ENCODE data around the gene CLDN8. TPM values are rescaled to one million over a fixed set of nuclear protein-coding genes. Genes with fewer than 3 reads are reported as not detected.

CLDN8 gene
- total and polyA plus RNA-seq, 9 of the 15 experiments (the other 6 are each of a cell fraction or from before 2014, with no cell fraction given) = not detected

DNA sequence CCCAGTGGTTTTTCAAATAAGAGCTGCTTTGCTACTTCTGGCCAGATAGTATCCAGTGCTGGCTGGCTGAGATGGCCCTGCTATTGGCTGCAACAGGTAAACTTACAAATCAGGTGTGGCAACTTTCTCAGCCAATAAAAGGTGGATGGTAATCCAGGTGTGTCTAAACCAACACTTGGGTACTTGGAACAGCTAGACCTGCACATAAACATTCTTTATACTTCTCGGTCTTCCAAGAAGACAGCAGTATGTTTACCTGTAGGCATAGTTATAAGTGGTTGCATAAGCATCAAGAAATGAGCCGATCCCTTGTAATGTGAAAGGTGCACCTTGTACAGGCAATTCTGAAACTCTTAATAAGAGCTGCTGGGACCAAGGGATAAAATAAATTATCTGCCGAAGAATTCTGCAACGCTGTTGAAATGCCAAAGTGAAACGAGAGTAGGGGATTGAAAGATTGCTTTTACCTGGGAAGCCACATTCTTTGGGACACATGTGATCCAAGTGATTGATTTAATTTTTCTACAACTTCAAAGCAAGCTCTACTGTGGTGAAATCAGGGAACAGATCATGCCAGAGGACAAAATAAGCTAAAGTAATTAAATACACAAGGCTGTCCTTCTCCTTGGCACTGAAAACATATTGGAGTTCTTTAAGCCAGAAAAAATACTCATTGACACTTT lies at the start of gene CLDN8 (continued):
- TF ChIP-seq, protein P1, sequence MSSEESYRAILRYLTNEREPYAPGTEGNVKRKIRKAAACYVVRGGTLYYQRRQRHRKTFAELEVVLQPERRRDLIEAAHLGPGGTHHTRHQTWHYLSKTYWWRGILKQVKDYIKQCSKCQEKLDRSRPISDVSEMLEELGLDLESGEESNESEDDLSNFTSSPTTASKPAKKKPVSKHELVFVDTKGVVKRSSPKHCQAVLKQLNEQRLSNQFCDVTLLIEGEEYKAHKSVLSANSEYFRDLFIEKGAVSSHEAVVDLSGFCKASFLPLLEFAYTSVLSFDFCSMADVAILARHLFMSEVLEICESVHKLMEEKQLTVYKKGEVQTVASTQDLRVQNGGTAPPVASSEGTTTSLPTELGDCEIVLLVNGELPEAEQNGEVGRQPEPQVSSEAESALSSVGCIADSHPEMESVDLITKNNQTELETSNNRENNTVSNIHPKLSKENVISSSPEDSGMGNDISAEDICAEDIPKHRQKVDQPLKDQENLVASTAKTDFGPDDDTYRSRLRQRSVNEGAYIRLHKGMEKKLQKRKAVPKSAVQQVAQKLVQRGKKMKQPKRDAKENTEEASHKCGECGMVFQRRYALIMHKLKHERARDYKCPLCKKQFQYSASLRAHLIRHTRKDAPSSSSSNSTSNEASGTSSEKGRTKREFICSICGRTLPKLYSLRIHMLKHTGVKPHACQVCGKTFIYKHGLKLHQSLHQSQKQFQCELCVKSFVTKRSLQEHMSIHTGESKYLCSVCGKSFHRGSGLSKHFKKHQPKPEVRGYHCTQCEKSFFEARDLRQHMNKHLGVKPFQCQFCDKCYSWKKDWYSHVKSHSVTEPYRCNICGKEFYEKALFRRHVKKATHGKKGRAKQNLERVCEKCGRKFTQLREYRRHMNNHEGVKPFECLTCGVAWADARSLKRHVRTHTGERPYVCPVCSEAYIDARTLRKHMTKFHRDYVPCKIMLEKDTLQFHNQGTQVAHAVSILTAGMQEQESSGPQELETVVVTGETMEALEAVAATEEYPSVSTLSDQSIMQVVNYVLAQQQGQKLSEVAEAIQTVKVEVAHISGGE (CRISPR knock-in tag; IDR thresholded peaks at IDR 0.05) = no peak

DNA sequence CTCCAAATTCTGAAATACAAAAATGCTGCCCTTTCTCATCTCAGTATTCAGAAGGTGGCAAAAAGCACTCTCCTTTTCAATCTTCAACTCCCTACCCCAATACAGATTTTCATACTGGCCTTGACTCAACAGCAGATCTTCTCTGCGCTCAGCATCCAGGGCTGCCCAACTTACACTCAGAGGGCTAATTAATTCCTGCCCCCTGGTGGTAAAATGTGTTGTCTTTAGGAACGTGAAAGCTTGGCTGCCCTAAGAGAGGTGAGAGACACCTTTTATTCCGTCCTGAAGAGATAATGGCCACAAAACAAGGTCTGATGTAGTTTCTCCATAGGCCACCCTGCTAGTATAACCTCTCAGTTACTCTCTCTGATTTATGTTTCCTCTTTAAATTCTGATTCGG lies 41.9 kb upstream of the CLDN8 start:
- intact Hi-C loops (cut with micrococcal nuclease) = no loop called here
- ChIA-PET CTCF (ENCODE audit: low intra/inter-chr PET ratio) (no interaction called here), POLR2A (interaction anchor here (0.6 kb wide), 1 partner anchor 1164 kb away, joined by 3 read pairs; no protein-coding TSS in a partner anchor)
- Histone ChIP-seq H4K20me1 (replicated peaks; ENCODE audit: control insufficient read depth, insufficient read depth, low read length) (no peaks in the 10 kb centered on the region), H3K27ac (ENCODE audit: extremely low read depth, low read depth, low read length) (no peak overlapping the region), H3K36me3 (ENCODE audit: control insufficient read depth, insufficient read depth, low read length) (no peaks in the 10 kb centered on the region), H3K9me1 (ENCODE audit: control insufficient read depth, insufficient read depth, low read length) (no peaks in the 10 kb centered on the region), H3K9ac (ENCODE audit: insufficient read depth in 1 of 2, low read depth in 2 of 2, low read length in 2 of 2) (no peak overlapping the region), H2AFZ (ENCODE audit: low read depth, low read length) (no peak overlapping the region), H3K27me3 (ENCODE audit: control insufficient read depth in 2 of 2, insufficient read depth in 2 of 2, low read length in 2 of 2) (no peaks in the 10 kb centered on the region), H3K79me2 (ENCODE audit: control insufficient read depth, insufficient read depth, low read length) (no peaks in the 10 kb centered on the region), H3K9me3 (replicated peaks; ENCODE audit: control insufficient read depth, insufficient read depth, low read depth, low read length) (no peaks in the 10 kb centered on the region), H3K4me2 (ENCODE audit: insufficient read depth, low read length) (no peak overlapping the region), H3K4me1 (replicated peaks in 1 of 2; ENCODE audit: control insufficient read depth in 2 of 2, insufficient read depth in 2 of 2, low read length in 2 of 2) (no peaks in the 10 kb centered on the region), H3K4me3 (no peak overlapping the region)
- DNase-seq (ENCODE audit: extremely low read depth in 1 of 4, low spot score in 3 of 4) (peak; percentile 25 to 48 (median 26)), ATAC-seq (peak; percentile 80), FAIRE-seq (no peak)
- BruUV-seq (replicated peaks) = no TSS peak
- WGBS (ENCODE audit: insufficient coverage, low coverage, missing lambda C conversion rate) = 2% methylated on average over 4 of the region's 4 CpGs
- in situ Hi-C loops (cut with MboI) = no loop called here
- TF ChIP-seq KHSRP (IDR thresholded peaks at IDR 0.05) (no peak), RAD21 (CRISPR knock-in tag; conservative IDR thresholded peaks at IDR 0.05 in 1 of 2, IDR thresholded peaks at IDR 0.05 in 1 of 2) (peak; percentile 25 to 59; a peak in 3 of 4 replicates), SMC3 (conservative IDR thresholded peaks at IDR 0.05; ENCODE audit: insufficient read depth, low read depth, low read length) (0 out of 2 replicates have a peak, but pooled peaks have one; percentile 19), NRF1 (conservative IDR thresholded peaks at IDR 0.05 in 1 of 2, IDR thresholded peaks at IDR 0.05 in 1 of 2) (no peak), RB1 (IDR thresholded peaks at IDR 0.05; ENCODE audit: low read depth) (no peak), HOXB6 (CRISPR knock-in tag; IDR thresholded peaks at IDR 0.05; ENCODE audit: borderline replicate concordance) (no peak), PHF8 (IDR thresholded peaks at IDR 0.05; ENCODE audit: borderline replicate concordance, low read length) (no peak)
- TF ChIP-seq, protein P2, sequence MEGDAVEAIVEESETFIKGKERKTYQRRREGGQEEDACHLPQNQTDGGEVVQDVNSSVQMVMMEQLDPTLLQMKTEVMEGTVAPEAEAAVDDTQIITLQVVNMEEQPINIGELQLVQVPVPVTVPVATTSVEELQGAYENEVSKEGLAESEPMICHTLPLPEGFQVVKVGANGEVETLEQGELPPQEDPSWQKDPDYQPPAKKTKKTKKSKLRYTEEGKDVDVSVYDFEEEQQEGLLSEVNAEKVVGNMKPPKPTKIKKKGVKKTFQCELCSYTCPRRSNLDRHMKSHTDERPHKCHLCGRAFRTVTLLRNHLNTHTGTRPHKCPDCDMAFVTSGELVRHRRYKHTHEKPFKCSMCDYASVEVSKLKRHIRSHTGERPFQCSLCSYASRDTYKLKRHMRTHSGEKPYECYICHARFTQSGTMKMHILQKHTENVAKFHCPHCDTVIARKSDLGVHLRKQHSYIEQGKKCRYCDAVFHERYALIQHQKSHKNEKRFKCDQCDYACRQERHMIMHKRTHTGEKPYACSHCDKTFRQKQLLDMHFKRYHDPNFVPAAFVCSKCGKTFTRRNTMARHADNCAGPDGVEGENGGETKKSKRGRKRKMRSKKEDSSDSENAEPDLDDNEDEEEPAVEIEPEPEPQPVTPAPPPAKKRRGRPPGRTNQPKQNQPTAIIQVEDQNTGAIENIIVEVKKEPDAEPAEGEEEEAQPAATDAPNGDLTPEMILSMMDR (IDR thresholded peaks at IDR 0.05 in 2 of 3, conservative IDR thresholded peaks at IDR 0.05 in 1 of 3; ENCODE audit: insufficient read depth in 2 of 3, low read depth in 1 of 3, low read length in 3 of 3) = peak; percentile 38 to 42 (median 41); a peak in 4 of 6 replicates
- TF ChIP-seq, protein P3, sequence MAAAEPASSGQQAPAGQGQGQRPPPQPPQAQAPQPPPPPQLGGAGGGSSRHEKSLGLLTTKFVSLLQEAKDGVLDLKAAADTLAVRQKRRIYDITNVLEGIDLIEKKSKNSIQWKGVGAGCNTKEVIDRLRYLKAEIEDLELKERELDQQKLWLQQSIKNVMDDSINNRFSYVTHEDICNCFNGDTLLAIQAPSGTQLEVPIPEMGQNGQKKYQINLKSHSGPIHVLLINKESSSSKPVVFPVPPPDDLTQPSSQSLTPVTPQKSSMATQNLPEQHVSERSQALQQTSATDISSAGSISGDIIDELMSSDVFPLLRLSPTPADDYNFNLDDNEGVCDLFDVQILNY (CRISPR knock-in tag; IDR thresholded peaks at IDR 0.05) = no peak
- TF ChIP-seq, protein P4, sequence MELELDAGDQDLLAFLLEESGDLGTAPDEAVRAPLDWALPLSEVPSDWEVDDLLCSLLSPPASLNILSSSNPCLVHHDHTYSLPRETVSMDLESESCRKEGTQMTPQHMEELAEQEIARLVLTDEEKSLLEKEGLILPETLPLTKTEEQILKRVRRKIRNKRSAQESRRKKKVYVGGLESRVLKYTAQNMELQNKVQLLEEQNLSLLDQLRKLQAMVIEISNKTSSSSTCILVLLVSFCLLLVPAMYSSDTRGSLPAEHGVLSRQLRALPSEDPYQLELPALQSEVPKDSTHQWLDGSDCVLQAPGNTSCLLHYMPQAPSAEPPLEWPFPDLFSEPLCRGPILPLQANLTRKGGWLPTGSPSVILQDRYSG (tag; conservative IDR thresholded peaks at IDR 0.05; ENCODE audit: low read depth) = no peak
